ENCODE results near the gene TMEM184A. TPM values are rescaled to one million over a fixed set of nuclear protein-coding genes. Genes with fewer than 3 reads are reported as not detected.

Gene TMEM184A
- total and polyA plus RNA-seq, 2 of the 13 experiments (the other 11 are each of a cell fraction or from before 2014, with no cell fraction given): 9.5 to 20.4 TPM

- no peak for TF ChIP-seq ZNF710 (CRISPR knock-in tag; IDR thresholded peaks at IDR 0.05; ENCODE audit: borderline replicate concordance)
- TF ChIP-seq TARDBP (CRISPR knock-in tag; IDR thresholded peaks at IDR 0.05): peak; percentile 85; the same call in 1 of the 2 replicates
- TF ChIP-seq, protein P1, sequence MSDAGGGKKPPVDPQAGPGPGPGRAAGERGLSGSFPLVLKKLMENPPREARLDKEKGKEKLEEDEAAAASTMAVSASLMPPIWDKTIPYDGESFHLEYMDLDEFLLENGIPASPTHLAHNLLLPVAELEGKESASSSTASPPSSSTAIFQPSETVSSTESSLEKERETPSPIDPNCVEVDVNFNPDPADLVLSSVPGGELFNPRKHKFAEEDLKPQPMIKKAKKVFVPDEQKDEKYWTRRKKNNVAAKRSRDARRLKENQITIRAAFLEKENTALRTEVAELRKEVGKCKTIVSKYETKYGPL (CRISPR knock-in tag; IDR thresholded peaks at IDR 0.05): no peak
- TF ChIP-seq, protein P2, sequence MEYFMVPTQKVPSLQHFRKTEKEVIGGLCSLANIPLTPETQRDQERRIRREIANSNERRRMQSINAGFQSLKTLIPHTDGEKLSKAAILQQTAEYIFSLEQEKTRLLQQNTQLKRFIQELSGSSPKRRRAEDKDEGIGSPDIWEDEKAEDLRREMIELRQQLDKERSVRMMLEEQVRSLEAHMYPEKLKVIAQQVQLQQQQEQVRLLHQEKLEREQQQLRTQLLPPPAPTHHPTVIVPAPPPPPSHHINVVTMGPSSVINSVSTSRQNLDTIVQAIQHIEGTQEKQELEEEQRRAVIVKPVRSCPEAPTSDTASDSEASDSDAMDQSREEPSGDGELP (IDR thresholded peaks at IDR 0.05; ENCODE audit: borderline replicate concordance, low read depth): peak; percentile 70; the same call in 1 of the 2 replicates
- TF ChIP-seq FOXK2 (IDR thresholded peaks at IDR 0.05): peak; percentile 75; the same call in 1 of the 2 replicates
- TF ChIP-seq E2F1 (CRISPR knock-in tag; IDR thresholded peaks at IDR 0.05): peak; percentile 79
- TF ChIP-seq SIX1 (CRISPR knock-in tag; IDR thresholded peaks at IDR 0.05; ENCODE audit: borderline replicate concordance): peak; percentile 70; the same call in 1 of the 2 replicates
- no peak for TF ChIP-seq ZNF260 (CRISPR knock-in tag; IDR thresholded peaks at IDR 0.05; ENCODE audit: borderline replicate concordance, low read depth)
- peak; percentile 89 for TF ChIP-seq ZNF883 (CRISPR knock-in tag; IDR thresholded peaks at IDR 0.05; ENCODE audit: not compliant biosample characterization)
- no peak for TF ChIP-seq IKZF1 (IDR thresholded peaks at IDR 0.05)
- TF ChIP-seq POGZ (CRISPR knock-in tag; IDR thresholded peaks at IDR 0.05): peak; percentile 46; the same call in 1 of the 2 replicates
- no peak for TF ChIP-seq ZNF207 (IDR thresholded peaks at IDR 0.05; ENCODE audit: borderline replicate concordance)
- peak; percentile 43 for TF ChIP-seq GMEB2 (CRISPR knock-in tag; IDR thresholded peaks at IDR 0.05; ENCODE audit: low read depth)
- no peak for TF ChIP-seq RFXANK (CRISPR knock-in tag; IDR thresholded peaks at IDR 0.05)
- peak; percentile 67 for TF ChIP-seq ARID5B (CRISPR knock-in tag; IDR thresholded peaks at IDR 0.05)
- TF ChIP-seq PITX1 (CRISPR knock-in tag; IDR thresholded peaks at IDR 0.05): peak; percentile 19; the same call in 1 of the 2 replicates
Measured at GRCh38 chr7:1503816-1504775, 51.9 kb downstream of the TMEM184A start, which contains the start of gene INTS1 (continued).

Data from HepG2 (cell line).